Lower lobe of right lung (tissue), 2 donors: ENCODE data around the gene FAM222B. TPM values are rescaled to one million over a fixed set of nuclear protein-coding genes. Genes with fewer than 3 reads are reported as not detected.
"Not testable (repeated sequence)": the region's sequence is repeated elsewhere in the genome, so short reads cannot be mapped to it uniquely, and the experiment has no call there.

ENCODE experiments used
- ATAC-seq, 2 donors: fragments of 200-7000 bp; cut with Tn5 transposase; one replicate each; pipeline ENCODE4 v1.9.1; 2020 to 2022; ENCODE audit warnings: mild to moderate bottlenecking in 2 of 2, moderate library complexity in 2 of 2
- DNase-seq: peaks from one replicate; pipeline ENCODE4 v3.0.0-alpha.2; 2020
- H3K27ac ChIP-seq: fragments of 200-600 bp; one replicate; pipeline ENCODE4 v1.8.0; 2022
- H3K27me3 ChIP-seq: fragments of 200-600 bp; one replicate; pipeline ENCODE4 v1.8.0; 2022; ENCODE audit warnings: low read depth
- H3K36me3 ChIP-seq: fragments of 200-600 bp; one replicate; pipeline ENCODE4 v1.8.0; 2022; ENCODE audit warnings: mild to moderate bottlenecking
- H3K4me1 ChIP-seq: fragments of 200-600 bp; one replicate; pipeline ENCODE4 v1.8.0; 2022
- H3K4me3 ChIP-seq: fragments of 200-600 bp; one replicate; pipeline ENCODE4 v1.8.0; 2022; ENCODE audit warnings: mild to moderate bottlenecking
- H3K9me3 ChIP-seq: fragments of 200-600 bp; one replicate; pipeline ENCODE4 v1.8.0; 2022
- CTCF ChIP-seq: fragments of 200-600 bp; IDR thresholded peaks from one replicate; pipeline ENCODE4 v1.8.0; 2022; ENCODE audit warnings: antibody characterized with exemption, mild to moderate bottlenecking
- intact Hi-C: fragments of 100-400 bp; cut with DNase I; formaldehyde crosslinking; loops from one replicate; pipeline ENCODE4 v1.11.0; 2022
- total RNA-seq: library from RNA; stranded (reverse); fragmentation: NEBNext Ultra II Directional; extraction: Animal tissue kit (Norgen Biotek cat#: 25700); gene quantifications from one replicate; pipeline ENCODE4 v1.2.1, GENCODE V29; 2021
- donor health status: DM: no; HTN: yes; CAD: no; lungs with severe emphysema.

Gene FAM222B
- total RNA-seq, 1 donor from 2014 or later, result 21.7 TPM

GRCh38 chr17:28812091-28812747 lies 30.4 kb downstream of the FAM222B start:
- TF ChIP-seq CTCF, result no peak
- ATAC-seq (peak; percentile 100), DNase-seq (peak; percentile 99)
- intact Hi-C loops, result no loop called here
- H3K27ac ChIP-seq, result peak overlapping the region; percentile 84
- no peaks in the 10 kb centered on the region for H3K36me3 ChIP-seq
- H3K27me3 ChIP-seq, result no peaks in the 10 kb centered on the region
- H3K4me3 ChIP-seq, result peak overlapping the region; percentile 79
- no peaks in the 10 kb centered on the region for H3K9me3 ChIP-seq
- H3K4me1 ChIP-seq, result peaks cover 41% of the 10 kb centered on the region

- peak overlapping the region; percentile 79 for H3K4me3 ChIP-seq
- peak overlapping the region; percentile 84 for H3K27ac ChIP-seq
- no peak for TF ChIP-seq CTCF
- intact Hi-C loops, result no loop called here
- H3K27me3 ChIP-seq, result no peaks in the 10 kb centered on the region
- H3K9me3 ChIP-seq, result no peaks in the 10 kb centered on the region
- H3K36me3 ChIP-seq, result no peaks in the 10 kb centered on the region
- DNase-seq, result no peak
- peaks cover 47% of the 10 kb centered on the region for H3K4me1 ChIP-seq
- ATAC-seq, result peak in 1 of 2 donors; percentile 24
These were observed 30.9 kb downstream of the FAM222B start for GRCh38 chr17:28811651-28812090.

- ATAC-seq (no peak), DNase-seq (no peak)
- no peaks in the 10 kb centered on the region for H3K9me3 ChIP-seq
- H3K4me3 ChIP-seq, result no peak overlapping the region
- intact Hi-C loops, result no loop called here
- H3K4me1 ChIP-seq, result peaks cover 47% of the 10 kb centered on the region
- peaks cover 6% of the 10 kb centered on the region for H3K36me3 ChIP-seq
- no peaks in the 10 kb centered on the region for H3K27me3 ChIP-seq
- no peak for TF ChIP-seq CTCF
- H3K27ac ChIP-seq, result no peak overlapping the region
These were observed 32.2 kb downstream of the FAM222B start for GRCh38 chr17:28810437-28810836.

GRCh38 chr17:28807925-28808634 lies 34.5 kb downstream of the FAM222B start:
- Histone ChIP-seq H3K36me3 (peaks cover 28% of the 10 kb centered on the region), H3K4me1 (peaks cover 45% of the 10 kb centered on the region), H3K27me3 (no peaks in the 10 kb centered on the region), H3K27ac (peak overlapping the region; percentile 68), H3K9me3 (no peaks in the 10 kb centered on the region), H3K4me3 (no peak overlapping the region)
- DNase-seq, result no peak
- ATAC-seq, result no peak
- intact Hi-C loops, result no loop called here
- no peak for TF ChIP-seq CTCF

GRCh38 chr17:28796062-28796461 lies 46.5 kb downstream of the FAM222B start:
- Histone ChIP-seq H3K36me3 (no peaks in the 10 kb centered on the region), H3K4me1 (no peaks in the 10 kb centered on the region), H3K4me3 (no peak overlapping the region), H3K27ac (no peak overlapping the region), H3K9me3 (no peaks in the 10 kb centered on the region), H3K27me3 (no peaks in the 10 kb centered on the region)
- intact Hi-C loops, result no loop called here
- DNase-seq, result no peak
- TF ChIP-seq CTCF, result no peak
- ATAC-seq, result no peak

GRCh38 chr17:28794846-28795441 lies 47.6 kb downstream of the FAM222B start:
- H3K4me1 ChIP-seq, H3K27ac ChIP-seq, H3K9me3 ChIP-seq, H3K4me3 ChIP-seq, H3K36me3 ChIP-seq, H3K27me3 ChIP-seq, ATAC-seq, intact Hi-C loops, DNase-seq: not testable (repeated sequence)
